LoVo (cell line): ENCODE results near the gene APPBP2.

Experiments
- DNase-seq: peaks from one replicate; pipeline ENCODE4 v3.0.0-alpha.2; 2016; ENCODE audit warnings: low spot score

Gene APPBP2

DNA sequence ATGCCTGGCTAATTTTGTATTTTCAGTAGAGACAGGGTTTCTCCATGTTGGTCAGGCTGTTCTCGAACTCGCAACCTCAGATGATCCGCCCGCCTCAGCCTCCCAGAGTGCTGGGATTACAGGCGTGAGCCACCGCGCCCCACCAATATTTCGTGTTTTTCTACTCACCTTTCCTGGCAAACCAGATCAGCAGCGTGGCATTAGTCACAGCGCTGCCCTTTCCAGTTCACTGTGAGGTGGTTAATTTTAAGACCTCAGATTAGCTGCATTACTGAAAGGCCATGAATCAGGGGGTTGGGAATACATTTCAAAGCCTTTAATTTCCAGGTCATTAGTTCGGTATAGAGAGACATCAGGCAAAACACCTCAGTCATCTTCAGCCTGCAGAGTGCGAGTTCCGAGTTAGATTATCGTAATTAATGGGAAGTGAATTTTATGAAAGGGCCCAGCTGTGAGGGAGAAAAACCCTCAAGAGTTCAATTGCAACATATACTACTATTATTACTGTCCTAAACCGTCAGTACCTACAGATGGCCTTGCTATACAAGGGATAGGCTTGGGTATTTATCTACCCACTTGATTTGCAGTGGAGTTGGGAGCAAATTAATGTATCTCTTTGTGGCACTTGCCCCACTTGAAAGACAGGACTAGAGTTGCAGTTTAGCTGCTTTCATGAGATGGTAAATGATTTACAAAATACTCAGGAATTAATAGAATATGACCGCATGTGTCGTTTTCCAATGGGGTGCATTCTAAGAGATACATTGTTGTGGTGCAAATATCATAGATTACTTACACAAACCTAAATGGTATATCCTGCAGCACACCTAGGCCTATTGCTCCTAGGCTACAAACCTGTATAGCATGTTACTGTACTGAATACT, 132.0 kb downstream of the APPBP2 start:
- DNase-seq, result no peak
